HG03571 (cell line): ENCODE results near the gene LEMD3.

ENCODE experiments used
- ATAC-seq: cut with Tn5 transposase; IDR thresholded peaks from one replicate; pipeline ENCODE4 v1.9.1; 2021; ENCODE audit not compliant: unreplicated experiment

LEMD3 gene

DNA sequence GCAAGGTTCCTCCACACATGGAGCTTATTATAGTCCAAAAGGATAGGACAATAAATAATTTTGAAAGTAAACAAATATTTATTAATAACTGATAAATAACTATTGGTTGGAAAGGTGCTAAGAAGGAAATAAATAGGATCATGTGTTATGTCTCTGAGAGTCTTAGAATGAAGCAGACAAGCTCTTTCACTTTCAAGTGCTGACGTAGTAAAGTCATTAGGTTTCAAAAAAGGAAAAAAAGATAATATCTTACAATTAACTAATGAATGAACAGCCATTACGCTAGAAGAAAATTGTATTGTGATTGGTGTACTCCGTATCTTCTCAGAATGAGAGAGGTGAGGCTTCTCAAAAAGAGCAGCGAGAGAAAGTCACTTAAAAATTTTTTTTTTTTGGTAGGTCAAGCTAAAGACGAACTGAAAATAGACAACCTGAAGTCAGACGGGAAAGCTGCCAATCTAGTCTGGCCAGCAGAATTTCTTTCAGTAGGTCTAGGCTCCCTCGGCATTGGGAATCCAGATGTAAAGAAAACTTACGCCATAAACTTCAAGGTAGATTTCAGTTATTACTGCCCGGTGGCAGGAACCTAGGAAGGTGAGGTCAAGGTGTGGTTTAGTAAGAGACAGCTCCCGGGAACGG lies 583 bp upstream of the LEMD3 start:
- ATAC-seq: peak; percentile 2

DNA sequence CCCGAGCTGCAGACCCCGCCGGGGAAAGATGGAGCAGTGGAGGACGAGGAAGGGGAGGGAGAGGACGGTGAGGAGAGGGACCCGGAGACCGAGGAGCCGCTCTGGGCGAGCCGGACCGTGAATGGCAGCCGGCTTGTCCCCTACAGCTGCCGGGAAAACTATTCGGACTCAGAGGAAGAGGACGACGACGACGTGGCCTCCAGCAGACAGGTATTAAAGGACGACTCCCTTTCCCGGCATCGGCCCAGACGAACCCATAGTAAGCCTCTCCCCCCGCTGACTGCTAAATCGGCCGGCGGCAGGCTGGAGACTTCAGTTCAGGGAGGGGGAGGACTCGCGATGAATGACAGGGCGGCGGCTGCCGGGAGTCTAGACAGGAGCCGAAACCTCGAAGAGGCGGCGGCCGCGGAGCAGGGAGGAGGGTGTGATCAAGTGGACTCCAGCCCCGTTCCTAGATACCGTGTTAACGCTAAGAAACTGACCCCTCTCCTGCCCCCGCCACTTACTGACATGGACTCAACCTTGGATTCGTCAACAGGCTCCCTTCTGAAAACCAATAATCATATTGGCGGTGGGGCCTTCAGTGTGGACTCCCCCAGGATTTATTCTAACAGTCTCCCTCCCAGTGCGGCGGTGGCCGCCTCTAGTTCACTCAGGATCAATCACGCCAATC lies 962 bp downstream of the LEMD3 start:
- peak; percentile 35 for ATAC-seq

DNA sequence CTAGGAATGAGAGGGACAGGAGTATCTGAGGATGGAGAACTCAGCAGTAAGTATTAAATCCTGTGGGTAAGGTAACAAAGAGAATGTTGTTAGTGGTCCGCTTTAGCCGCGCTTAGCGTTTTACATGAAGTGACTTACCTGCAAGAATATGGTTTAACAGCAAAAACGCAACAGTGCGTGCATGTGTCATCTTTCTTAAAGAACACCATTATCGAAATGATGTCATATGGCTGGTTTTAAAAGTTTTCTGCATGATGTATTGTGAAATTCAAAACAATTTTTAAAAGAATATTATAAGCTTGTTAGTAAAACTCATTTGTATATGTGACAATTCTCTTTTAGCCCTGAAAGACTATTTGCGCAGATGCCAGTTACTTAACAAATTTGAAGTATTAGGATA lies 1.7 kb downstream of the LEMD3 start:
- no peak for ATAC-seq

DNA sequence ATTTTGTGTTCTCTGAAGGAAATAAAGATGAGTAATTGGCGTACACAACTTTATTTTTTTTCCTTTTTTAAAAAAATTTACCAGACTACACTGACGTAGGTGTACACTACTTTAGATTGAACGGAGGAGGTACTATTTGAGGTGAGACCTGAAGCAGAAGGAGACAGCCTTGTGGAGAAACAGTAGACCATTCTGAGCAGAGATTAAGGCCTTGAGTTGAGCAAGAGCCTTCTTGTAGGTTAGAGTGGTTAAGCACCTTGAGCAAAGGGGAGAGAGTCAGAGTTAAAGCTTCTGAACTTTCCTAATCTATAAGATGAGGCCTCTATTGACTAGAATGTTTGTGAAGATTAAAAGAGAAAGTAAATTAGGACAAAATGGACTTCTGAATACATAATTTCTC lies 2.5 kb downstream of the LEMD3 start:
- no peak for ATAC-seq

DNA sequence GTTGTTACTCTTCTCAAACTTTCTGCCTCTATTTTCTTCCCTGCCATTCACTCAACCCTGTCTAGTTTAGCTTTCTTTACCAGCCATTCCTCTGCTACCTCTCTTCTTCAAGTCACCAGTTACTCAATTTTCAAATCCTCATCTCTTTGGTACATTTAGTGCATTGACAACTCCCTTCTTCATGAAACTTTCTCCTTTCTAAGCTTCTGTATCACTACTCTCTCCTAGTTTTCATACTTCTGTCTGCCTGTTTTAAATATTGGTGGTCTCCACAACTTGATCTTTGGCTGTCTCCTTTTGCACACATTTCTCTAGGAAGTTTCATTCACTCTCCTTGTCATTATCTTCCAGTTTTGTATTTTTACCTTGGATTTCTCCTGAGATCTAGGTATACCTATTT lies 6.0 kb downstream of the LEMD3 start:
- ATAC-seq: no peak

DNA sequence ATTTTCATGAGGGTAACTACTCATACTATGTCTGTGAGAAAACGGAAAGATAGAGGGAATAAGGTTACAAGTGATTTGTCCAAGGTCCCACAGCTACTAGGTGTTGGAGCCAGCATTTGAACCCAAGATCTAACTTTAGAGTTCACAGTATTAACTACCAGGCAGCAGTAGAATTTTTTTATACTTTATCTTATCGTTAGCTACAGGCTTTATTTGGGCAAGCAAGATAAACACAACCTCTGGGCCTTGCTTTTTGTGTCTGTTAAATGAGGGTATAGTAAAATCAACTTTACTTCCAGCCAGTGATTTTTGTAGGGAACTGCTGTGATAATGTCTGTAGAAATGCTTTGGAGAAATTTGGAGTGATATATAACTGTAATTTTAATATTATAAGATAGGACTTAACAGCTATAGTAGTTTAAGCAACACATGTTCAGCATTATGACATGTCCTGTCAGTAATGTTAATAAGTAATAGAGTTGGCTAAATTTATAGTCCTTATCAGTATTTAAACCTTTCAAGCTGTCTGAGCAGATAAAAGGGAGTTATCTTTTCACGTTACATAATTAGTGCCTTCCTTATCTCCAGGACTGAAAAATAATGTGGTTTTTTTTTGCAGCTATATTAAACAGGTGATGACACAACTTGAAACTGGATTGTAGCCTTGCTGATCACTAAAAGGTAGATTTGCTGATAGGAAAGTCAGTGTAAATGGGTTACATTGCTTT lies 12.8 kb downstream of the LEMD3 start:
- ATAC-seq: no peak

DNA sequence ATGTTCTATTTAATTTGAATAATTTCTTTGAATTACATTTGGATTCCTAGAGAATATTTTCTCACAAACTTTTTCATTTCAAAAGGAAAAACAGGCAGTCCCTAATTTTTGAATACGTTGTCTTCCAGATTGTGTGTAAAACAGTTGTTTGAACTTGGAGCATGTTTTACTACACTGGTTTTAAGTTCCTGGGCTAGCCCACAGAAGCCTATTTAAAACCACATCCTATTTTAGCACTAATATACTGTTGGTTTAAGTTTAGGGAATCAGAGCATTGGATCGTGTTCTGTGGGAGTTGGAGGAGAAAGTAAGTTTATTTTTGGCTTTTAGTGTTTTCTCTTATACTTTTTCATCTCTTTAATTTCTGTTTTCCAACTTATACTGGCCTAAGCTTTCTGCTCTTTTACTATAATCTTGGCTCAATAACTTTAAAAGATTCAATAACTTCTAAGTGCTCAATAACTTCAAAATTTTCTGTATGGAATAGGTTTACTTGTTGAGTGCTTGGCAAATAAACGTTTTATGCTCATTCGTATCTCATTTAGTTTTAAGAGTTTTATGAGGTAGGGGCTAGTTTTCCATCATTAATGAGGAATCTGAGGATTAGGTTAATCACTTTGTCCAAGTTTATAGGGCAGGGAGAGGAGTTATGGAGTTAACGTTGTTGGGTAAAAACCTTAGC lies 14.9 kb downstream of the LEMD3 start:
- no peak for ATAC-seq

DNA sequence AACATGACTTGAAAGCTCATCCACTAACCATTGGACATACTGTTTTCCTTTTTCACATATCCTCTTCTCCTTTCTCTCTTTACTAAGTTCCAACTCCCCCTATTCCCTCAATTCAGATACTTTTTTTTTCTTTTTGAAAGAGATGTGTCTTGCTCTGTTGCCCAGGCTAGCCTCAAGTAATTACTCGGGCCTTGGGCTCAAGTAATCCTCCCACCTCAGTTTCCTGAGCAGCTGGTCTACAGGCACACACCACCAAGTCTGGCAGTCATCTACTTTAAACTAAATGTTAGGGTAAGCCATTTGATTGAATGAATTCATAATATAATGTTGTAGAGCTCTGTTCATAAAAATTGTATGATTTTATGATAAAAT lies 15.5 kb downstream of the LEMD3 start:
- no peak for ATAC-seq

DNA sequence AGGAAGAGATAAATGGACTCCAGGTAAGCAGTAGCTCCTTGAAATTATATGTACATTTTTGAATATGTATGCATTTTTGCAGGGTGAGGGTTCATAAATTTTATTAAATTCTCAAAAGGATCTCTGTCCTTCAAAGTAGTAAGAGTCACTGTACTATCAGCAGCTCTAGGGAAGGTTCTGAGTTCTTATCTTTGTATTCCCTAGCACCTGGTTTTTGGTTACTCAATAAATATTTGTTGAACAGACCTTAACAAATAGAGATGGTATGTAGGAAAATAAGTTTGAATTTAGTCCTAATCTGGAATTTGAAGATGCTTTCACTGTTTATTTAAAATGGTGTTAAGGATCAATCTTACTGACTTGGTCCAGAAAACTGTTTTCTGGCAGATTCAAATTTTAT lies 18.3 kb downstream of the LEMD3 start:
- no peak for ATAC-seq

DNA sequence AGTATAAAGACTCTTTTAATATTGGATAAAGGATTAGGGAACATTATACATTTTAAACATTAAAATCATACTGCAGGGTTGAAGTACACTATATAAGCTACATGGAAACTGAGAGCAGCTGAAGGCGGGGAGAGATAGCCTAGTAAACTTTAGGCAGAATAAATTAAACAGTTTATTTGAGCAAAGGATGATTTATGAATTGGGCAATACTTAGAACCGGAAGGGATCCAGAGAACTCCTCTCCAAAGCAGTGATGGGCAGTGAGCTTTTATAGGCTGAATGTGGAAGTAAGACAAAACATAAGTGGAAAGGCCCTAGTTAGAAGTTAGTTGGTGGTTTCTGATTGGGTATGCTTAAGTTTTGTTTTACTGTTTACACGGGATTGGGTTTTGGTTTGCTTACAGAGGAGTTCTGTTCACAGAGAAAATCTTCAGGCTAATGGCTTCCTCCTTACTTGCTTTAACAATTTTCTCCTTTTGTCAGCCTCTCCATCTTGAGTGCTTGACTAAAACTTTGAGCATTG lies 18.9 kb downstream of the LEMD3 start:
- ATAC-seq: peak; percentile 43

DNA sequence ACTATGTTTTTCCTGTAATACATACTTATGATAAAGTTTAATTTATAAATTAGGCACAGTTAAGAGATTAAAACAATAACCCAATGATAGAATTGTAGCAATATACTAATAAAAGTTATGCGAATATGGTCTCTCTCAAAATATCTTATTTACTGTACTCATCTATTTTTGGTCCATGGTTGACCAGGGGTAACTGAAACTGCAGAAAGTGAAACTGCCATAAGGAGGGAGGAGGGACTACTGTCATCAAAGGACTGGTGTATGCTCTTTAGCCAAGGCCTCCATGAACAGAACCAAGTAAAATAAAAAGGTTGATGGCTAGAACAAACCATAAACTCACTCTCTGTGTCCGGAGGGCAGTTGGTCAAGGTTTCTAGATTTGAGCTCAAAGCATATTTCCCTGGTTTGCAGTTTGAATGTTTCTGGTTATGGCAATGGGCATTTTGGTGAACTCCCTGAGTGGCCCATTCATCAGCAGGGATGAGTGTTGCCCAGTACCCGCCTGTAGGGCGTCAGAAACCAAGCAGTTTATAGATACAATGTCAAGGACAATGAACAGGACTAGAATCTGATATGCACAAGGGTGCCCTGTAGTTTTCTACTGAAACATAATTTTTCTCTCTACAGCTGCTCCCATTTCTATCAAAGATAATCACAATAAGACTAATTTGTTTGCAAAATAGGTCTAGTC lies 19.8 kb downstream of the LEMD3 start:
- peak; percentile 95 for ATAC-seq

DNA sequence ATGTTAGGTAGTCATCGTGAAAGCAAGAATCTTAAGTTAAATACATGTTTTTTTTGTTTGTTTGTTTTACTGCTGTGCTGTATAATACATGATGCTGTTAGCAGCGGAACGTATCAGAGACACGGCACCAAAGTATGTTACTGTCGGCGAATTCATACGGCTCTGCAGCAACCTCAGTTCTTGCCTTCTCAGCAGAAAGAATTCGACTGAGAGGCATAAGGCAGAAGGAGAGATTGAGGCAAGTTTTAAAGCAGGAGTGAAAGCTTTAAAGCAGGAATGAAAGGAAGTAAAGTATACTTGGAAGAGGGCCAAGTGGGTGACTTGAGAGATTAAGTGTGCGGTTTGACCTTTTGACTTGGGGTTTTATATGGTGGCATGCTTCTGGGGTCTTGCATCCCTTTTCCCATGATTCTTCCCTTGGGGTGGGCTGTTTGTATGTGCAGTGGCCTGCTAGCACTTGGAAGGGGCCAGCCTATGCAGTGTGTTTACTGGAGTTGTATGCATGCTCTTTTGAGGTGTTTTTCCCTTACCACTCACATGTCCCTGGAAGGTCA lies 23.7 kb downstream of the LEMD3 start:
- no peak for ATAC-seq

DNA sequence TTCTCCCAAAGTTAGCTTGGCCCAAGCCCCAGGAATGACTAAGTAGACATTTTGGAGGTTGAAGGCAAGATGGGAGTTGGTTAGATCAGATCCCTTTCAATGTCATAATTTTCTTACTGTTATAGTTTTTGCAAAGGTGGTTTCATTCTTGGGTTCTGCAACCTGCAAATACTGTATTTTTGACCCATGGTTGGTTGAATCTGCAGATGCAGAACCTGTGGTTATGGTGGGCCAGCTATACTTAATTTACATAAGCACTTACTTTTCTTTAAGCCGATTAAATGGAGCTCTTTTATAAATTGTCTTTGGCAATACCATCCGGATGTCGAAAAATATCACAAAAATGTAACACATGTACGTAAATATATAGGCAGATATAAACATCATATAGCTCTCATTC lies 25.6 kb downstream of the LEMD3 start:
- no peak for ATAC-seq

DNA sequence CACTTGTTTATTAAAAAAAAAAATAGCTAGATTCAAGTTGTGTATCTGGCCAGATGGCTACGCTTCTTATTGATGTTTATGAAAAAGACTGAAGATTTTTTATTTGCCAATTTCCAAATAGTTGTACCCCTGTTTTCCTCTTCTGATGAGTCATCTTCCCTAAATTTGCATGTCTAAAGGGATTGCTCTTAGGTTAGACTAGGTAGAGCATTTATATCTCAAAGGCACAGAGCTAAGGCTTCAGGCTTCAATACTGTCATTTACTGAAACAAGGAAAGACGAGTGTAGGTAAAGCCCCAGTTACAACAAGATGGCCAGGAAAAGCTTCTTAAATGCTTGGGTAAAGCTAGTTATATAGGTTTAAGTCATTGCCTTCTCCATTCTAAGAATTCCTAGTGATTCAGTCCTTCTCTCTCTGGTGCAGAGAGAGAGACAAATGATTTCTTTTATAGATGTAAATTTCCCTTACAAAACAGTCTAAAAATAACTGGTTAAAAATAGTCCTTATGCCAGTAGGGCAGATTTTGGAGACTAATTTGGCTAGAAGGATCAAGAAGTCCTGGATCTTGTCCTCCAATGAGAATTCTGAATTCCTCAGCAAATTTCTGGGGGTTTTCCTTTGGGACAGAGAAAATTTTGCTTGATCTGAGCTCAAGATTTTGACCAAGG lies 26.1 kb downstream of the LEMD3 start:
- no peak for ATAC-seq

DNA sequence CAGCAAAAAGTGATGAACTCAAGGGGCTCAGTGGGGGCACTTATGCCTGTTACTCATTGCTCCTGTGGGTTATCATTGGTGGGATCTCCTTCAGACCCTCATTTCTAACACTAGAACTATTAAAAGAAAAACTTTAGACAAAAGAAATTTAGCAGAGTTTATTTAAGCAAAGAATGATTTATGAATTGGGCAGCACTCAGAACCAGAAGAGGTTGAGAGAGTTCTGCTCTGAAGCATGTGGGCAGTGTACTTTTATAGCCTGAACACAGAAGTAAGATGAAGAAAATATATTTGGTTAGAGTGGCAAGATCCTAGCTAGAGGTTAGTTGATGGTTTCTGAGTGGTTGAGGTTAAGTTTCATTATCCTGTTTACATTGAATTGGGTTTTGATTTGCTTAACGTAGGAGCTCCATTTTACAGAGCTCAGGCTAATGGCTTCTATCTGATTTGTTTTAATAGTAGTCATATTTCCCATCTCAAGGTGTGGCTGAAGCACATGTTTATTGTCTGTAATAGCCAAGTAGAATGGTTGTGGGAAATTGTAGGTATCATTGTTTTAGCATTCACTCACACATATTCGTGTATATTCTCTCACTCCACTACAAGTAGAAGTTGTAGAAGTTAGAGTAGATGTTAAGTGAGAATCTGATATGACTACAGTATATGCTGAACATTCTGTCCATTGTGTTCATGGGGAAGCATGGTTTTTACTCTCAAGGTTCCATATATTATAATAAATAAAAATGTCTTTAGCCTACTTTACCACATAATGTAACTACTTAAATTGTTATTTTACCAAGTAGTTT lies 27.6 kb downstream of the LEMD3 start:
- ATAC-seq: no peak

DNA sequence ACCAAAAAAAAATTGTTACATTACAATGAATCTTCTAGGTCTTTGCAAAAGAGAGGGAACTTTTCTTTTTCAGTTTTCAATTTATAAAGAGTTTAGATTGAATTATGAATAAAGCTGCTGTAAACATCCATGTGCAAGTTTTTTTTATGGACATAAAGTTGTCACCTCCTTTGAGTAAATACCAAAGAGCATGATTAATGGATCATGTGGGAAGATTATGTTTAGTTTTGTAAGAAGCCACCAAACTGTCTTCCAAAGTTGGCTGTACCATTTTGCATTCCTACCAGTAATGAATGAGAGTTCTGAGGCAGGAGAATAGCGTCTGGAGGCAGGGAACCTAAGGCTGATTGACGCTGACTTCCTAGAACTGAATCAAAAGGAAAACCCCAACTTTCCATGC lies 30.2 kb downstream of the LEMD3 start:
- ATAC-seq: no peak

DNA sequence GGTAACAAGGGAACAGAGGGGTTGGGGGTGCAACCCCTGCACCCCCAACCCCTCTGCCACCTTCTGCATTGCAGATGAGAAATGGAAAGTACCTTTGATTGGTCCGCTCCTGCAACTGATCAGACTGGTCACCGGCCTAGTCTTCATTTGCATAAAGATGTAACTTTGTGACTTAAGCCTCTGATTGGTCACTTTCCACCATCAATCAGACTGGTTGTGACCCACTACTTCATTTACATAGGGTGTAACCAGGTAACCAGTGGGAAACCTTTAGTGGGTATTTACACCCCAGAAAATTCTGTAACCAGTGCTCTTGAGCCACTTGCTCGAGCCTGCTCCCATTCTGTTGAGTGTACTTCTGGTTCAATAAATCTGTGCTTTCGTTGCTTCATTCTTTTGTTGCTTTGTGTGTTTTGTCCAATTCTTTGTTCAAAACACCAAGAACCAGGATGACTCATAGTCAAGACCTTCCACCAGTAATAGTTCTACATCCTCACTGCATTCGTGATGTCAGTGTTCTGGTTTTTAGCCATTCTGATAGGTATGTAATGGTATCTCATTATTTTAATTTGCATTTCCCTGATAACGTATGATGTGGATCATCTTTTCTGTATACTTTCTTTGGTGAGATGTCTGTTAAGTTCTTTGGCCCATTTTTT lies 30.8 kb downstream of the LEMD3 start:
- no peak for ATAC-seq

DNA sequence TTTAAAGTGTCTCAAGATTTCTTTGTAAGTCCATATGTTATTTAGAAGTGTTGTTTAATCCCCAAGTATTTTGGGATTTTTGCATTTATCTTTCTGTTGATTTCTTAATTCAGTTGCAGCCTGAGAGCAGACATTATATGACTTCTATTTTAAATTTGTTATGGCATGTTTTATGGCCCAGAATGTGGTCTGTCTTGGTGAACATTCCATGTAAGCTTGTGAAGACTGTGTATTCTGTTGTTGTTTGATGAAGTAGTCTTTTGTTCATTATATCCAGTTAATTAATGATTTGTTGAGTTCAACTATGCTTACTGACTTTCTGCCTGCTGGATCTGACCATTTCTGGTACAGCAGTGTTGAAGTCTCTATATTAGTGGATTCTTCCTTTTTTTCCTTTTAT lies 34.0 kb downstream of the LEMD3 start:
- ATAC-seq: no peak
